Natural killer cell treated with Interleukin-12 subunit alpha and Interleukin-12 subunit beta and Interleukin-15 and Interleukin-18, amount 100 ng/mL, for 72 hours (primary cell): ENCODE data around the gene RNPS1. TPM values are rescaled to one million over a fixed set of nuclear protein-coding genes. Genes with fewer than 3 reads are reported as not detected.

Experiments used
- ATAC-seq, 2 donors: fragments of 150-1000 bp; cut with Tn5 transposase in 1 of 2; sonication (Bioruptor Pico), chemical (Tn5 transposase) in 1 of 2; 2 replicates each; pipeline ENCODE4 v1.10.0; 2021
- DNase-seq: peaks from one replicate; pipeline ENCODE4 v3.0.0; 2022; ENCODE audit warnings: low spot score
- H3K27ac Mint-ChIP-seq, 2 donors: 1 replicate in 1 of 2; 2 replicates in 1 of 2; pipeline ENCODE4 v1.8.0; 2022; ENCODE audit warnings: mixed read lengths in 2 of 2, mild to moderate bottlenecking in 1 of 2, moderate library complexity in 1 of 2
- H3K27me3 Mint-ChIP-seq, 2 donors: 1 replicate in 1 of 2; 2 replicates in 1 of 2; pipeline ENCODE4 v1.8.0; 2022; ENCODE audit warnings: mixed read lengths in 2 of 2
- H3K36me3 Mint-ChIP-seq: one replicate; pipeline ENCODE4 v1.8.0; 2022; ENCODE audit warnings: mixed read lengths
- H3K4me1 Mint-ChIP-seq, 2 donors: 1 replicate in 1 of 2; 2 replicates in 1 of 2; pipeline ENCODE4 v1.8.0; 2022; ENCODE audit warnings: low read depth in 2 of 2, mixed read lengths in 2 of 2, mild to moderate bottlenecking in 1 of 2
- H3K4me3 Mint-ChIP-seq: one replicate; pipeline ENCODE4 v1.8.0; 2022; ENCODE audit warnings: mixed read lengths
- H3K9me3 Mint-ChIP-seq: 2 replicates; pipeline ENCODE4 v1.8.0; 2022; ENCODE audit warnings: mixed read lengths
- total RNA-seq, 2 donors: library from RNA; stranded (reverse); gene quantifications; one replicate each; pipeline ENCODE4 v1.2.3, GENCODE V29; 2022

Gene RNPS1
- total RNA-seq, 2 donors from 2014 or later = 256 to 334 TPM

GRCh38 chr16:2212362-2213324 is 55.3 kb downstream of the RNPS1 start:
- H3K27ac Mint-ChIP-seq = peak overlapping the region in 1 of 2 donors; percentile 43

GRCh38 chr16:2211923-2212347 is 56.0 kb downstream of the RNPS1 start:
- H3K4me3 Mint-ChIP-seq = peak overlapping the region; percentile 47
- H3K27me3 Mint-ChIP-seq = no peaks in the 10 kb centered on the region
- DNase-seq (no peak), ATAC-seq (no peak)
- no peak overlapping the region for H3K27ac Mint-ChIP-seq
- H3K36me3 Mint-ChIP-seq = peaks cover 6% of the 10 kb centered on the region
- peaks cover 21 to 23% of the 10 kb centered on the region in 2 donors for H3K4me1 Mint-ChIP-seq
- H3K9me3 Mint-ChIP-seq = no peaks in the 10 kb centered on the region

More at GRCh38 chr16:2212362-2213324, 55.3 kb downstream of the RNPS1 start:
- H3K36me3 Mint-ChIP-seq = peaks cover 4% of the 10 kb centered on the region
- H3K4me3 Mint-ChIP-seq = peak overlapping the region; percentile 84
- H3K27me3 Mint-ChIP-seq = no peaks in the 10 kb centered on the region
- no peak for DNase-seq
- no peaks in the 10 kb centered on the region for H3K9me3 Mint-ChIP-seq
- ATAC-seq = no peak
- H3K4me1 Mint-ChIP-seq = peaks cover 16 to 19% of the 10 kb centered on the region in 2 donors

- Mint-ChIP-seq H3K4me3 (no peak within 1 kb of the TSS), H3K27me3 (no peaks in the 10 kb centered on the region), H3K36me3 (peaks cover 6% of the 10 kb centered on the region), H3K4me1 (peaks cover 26 to 28% of the 10 kb centered on the region in 2 donors), H3K9me3 (no peaks in the 10 kb centered on the region), H3K27ac (no peak within 1 kb of the TSS)
- DNase-seq (no peak), ATAC-seq (no peak)
These were observed 57.2 kb downstream of the RNPS1 start, which contains the start of gene BRICD5 for GRCh38 chr16:2210386-2211365. Gene BRICD5, minus strand, starts transcription at chr16:2210863. Its CDS starts 30 bp downstream, at chr16:2210833.

- Mint-ChIP-seq H3K27me3 (no peaks in the 10 kb centered on the region), H3K4me1 (peaks cover 26 to 28% of the 10 kb centered on the region in 2 donors), H3K27ac (no peak overlapping the region), H3K36me3 (peaks cover 6% of the 10 kb centered on the region), H3K9me3 (no peaks in the 10 kb centered on the region), H3K4me3 (no peak overlapping the region)
- no peak for ATAC-seq
- DNase-seq = no peak
These were observed 58.0 kb downstream of the RNPS1 start for GRCh38 chr16:2210009-2210332.

- no peak for DNase-seq
- H3K36me3 Mint-ChIP-seq = peaks cover 6% of the 10 kb centered on the region
- H3K4me1 Mint-ChIP-seq = peaks cover 30 to 31% of the 10 kb centered on the region in 2 donors
- no peaks in the 10 kb centered on the region for H3K27me3 Mint-ChIP-seq
- no peak for ATAC-seq
- H3K27ac Mint-ChIP-seq = no peak overlapping the region
- H3K9me3 Mint-ChIP-seq = no peaks in the 10 kb centered on the region
- H3K4me3 Mint-ChIP-seq = no peak overlapping the region
These were observed 58.5 kb downstream of the RNPS1 start for GRCh38 chr16:2209258-2210008.

- DNase-seq (no peak), ATAC-seq (no peak)
- Mint-ChIP-seq H3K9me3 (no peaks in the 10 kb centered on the region), H3K27me3 (no peaks in the 10 kb centered on the region), H3K4me3 (no peak overlapping the region), H3K36me3 (peaks cover 6% of the 10 kb centered on the region), H3K27ac (no peak overlapping the region), H3K4me1 (peaks cover 34% of the 10 kb centered on the region in 2 donors)
These were observed 59.2 kb downstream of the RNPS1 start for GRCh38 chr16:2208772-2209171.

- Mint-ChIP-seq H3K4me1 (peaks cover 29 to 33% of the 10 kb centered on the region in 2 donors), H3K4me3 (no peak overlapping the region), H3K27me3 (no peaks in the 10 kb centered on the region), H3K36me3 (peaks cover 6% of the 10 kb centered on the region), H3K27ac (no peak overlapping the region), H3K9me3 (no peaks in the 10 kb centered on the region)
- ATAC-seq = no peak
- no peak for DNase-seq
These were observed 59.6 kb downstream of the RNPS1 start for GRCh38 chr16:2208308-2208707.

- ATAC-seq = no peak
- Mint-ChIP-seq H3K9me3 (no peaks in the 10 kb centered on the region), H3K27ac (peak overlapping the region; percentile 41 to 48)
These were observed 60.1 kb downstream of the RNPS1 start for GRCh38 chr16:2207872-2208271.

GRCh38 chr16:2206780-2207433 is 61.0 kb downstream of the RNPS1 start:
- ATAC-seq = no peak
- Mint-ChIP-seq H3K4me3 (peak overlapping the region; percentile 86), H3K36me3 (peaks cover 6% of the 10 kb centered on the region), H3K9me3 (no peaks in the 10 kb centered on the region), H3K4me1 (peaks cover 24% of the 10 kb centered on the region in 2 donors), H3K27me3 (no peaks in the 10 kb centered on the region), H3K27ac (peak overlapping the region; percentile 41 to 59)
- DNase-seq = no peak

More at GRCh38 chr16:2207872-2208271, 60.1 kb downstream of the RNPS1 start:
- Mint-ChIP-seq H3K36me3 (peaks cover 6% of the 10 kb centered on the region), H3K4me3 (peak overlapping the region; percentile 72), H3K4me1 (peaks cover 27 to 30% of the 10 kb centered on the region in 2 donors), H3K27me3 (no peaks in the 10 kb centered on the region)
- no peak for DNase-seq

GRCh38 chr16:2206420-2206779 is 61.5 kb downstream of the RNPS1 start:
- ATAC-seq (no peak), DNase-seq (no peak)
- Mint-ChIP-seq H3K4me1 (peaks cover 21% of the 10 kb centered on the region in 2 donors), H3K4me3 (peak overlapping the region; percentile 86), H3K27me3 (no peaks in the 10 kb centered on the region), H3K36me3 (peaks cover 6% of the 10 kb centered on the region), H3K27ac (peak overlapping the region; percentile 59 to 71), H3K9me3 (no peaks in the 10 kb centered on the region)

GRCh38 chr16:2205967-2206313 is 62.0 kb downstream of the RNPS1 start:
- Mint-ChIP-seq H3K36me3 (peaks cover 6% of the 10 kb centered on the region), H3K9me3 (no peaks in the 10 kb centered on the region), H3K4me3 (peak overlapping the region; percentile 86), H3K4me1 (peaks cover 21% of the 10 kb centered on the region in 2 donors), H3K27me3 (no peaks in the 10 kb centered on the region), H3K27ac (peak overlapping the region; percentile 59 to 71)
- ATAC-seq = peak in 1 of 2 donors; percentile 7
- no peak for DNase-seq

GRCh38 chr16:2205104-2205966 is 62.6 kb downstream of the RNPS1 start, which contains the start of gene MLST8:
Gene MLST8, plus strand, starts transcription at chr16:2205454. Its CDS starts 632 bp downstream, at chr16:2206086.
- Mint-ChIP-seq H3K4me1 (peaks cover 21% of the 10 kb centered on the region in 2 donors), H3K9me3 (no peaks in the 10 kb centered on the region), H3K27me3 (no peaks in the 10 kb centered on the region), H3K27ac (peak within 1 kb of the TSS; percentile 59 to 71), H3K4me3 (peak within 1 kb of the TSS; percentile 86), H3K36me3 (peaks cover 6% of the 10 kb centered on the region)
- ATAC-seq = peak; percentile 93 to 94
- DNase-seq = peak; percentile 92
